ENCODE measurements around the gene FST. TPM values are rescaled to one million over a fixed set of nuclear protein-coding genes. Genes with fewer than 3 reads are reported as not detected.

FST gene
- total and polyA plus RNA-seq, 2 experiments from 2014 or later: 56.0 to 87.0 TPM

- WGBS, 2 experiments (ENCODE audit: low coverage in 1 of 2, low lambda C conversion rate in 2 of 2, missing lambda C conversion rate in 2 of 2): 0 to 2% methylated on average over 33 to 36 of the region's 36 CpGs
- Histone ChIP-seq H3F3A (ENCODE audit: insufficient read depth) (peaks cover 30% of the 10 kb centered on the region; the same call in 1 of the 2 replicates), H3K27ac (peak overlapping the region; percentile 83), H2AFZ (peak overlapping the region; percentile 95), H3K9me3 (ENCODE audit: low read depth) (no peaks in the 10 kb centered on the region), H4K20me1 (ENCODE audit: insufficient read depth) (no peaks in the 10 kb centered on the region), H3K4me3 (peak overlapping the region; percentile 95), H3K4me1 (ENCODE audit: insufficient read depth) (peaks cover 20% of the 10 kb centered on the region), H3K4me2 (ENCODE audit: unreplicated experiment) (peak overlapping the region; percentile 100), H3K36me3 (ENCODE audit: low read depth) (peaks cover 32% of the 10 kb centered on the region), H3K79me2 (ENCODE audit: insufficient read depth) (peaks cover 35% of the 10 kb centered on the region), H3K27me3 (replicated peaks; ENCODE audit: insufficient read depth) (no peaks in the 10 kb centered on the region), H3K9ac (peak overlapping the region; percentile 93), H3K9me2 (ENCODE audit: insufficient read depth) (no peaks in the 10 kb centered on the region)
- TF ChIP-seq EZH2 (IDR thresholded peaks at IDR 0.05; ENCODE audit: insufficient read depth, poor library complexity, severe bottlenecking) (no peak), EZH2phosphoT487 (IDR thresholded peaks at IDR 0.05; ENCODE audit: insufficient read depth, low read depth) (no peak)
- DNase-seq: peak; percentile 94
- in situ Hi-C loops (cut with MboI): no loop called here
Measured at GRCh38 chr5:53481887-53482716, 1.7 kb downstream of the FST start.

- no peaks in the 10 kb centered on the region for H3K27me3 ChIP-seq (replicated peaks; ENCODE audit: insufficient read depth)
- TF ChIP-seq EZH2phosphoT487 (IDR thresholded peaks at IDR 0.05; ENCODE audit: insufficient read depth, low read depth) (no peak), EZH2 (IDR thresholded peaks at IDR 0.05; ENCODE audit: insufficient read depth, poor library complexity, severe bottlenecking) (no peak)
- H3K4me3 ChIP-seq: peak overlapping the region; percentile 95
- H2AFZ ChIP-seq: peak overlapping the region; percentile 95
- H3K9ac ChIP-seq: peak overlapping the region; percentile 93
- peaks cover 35% of the 10 kb centered on the region for H3K79me2 ChIP-seq (ENCODE audit: insufficient read depth)
- peak overlapping the region; percentile 100 for H3K4me2 ChIP-seq (ENCODE audit: unreplicated experiment)
- H3K9me2 ChIP-seq (ENCODE audit: insufficient read depth): no peaks in the 10 kb centered on the region
- in situ Hi-C loops (cut with MboI): no loop called here
- 45 to 57% methylated on average over 28 to 35 of the region's 35 CpGs for WGBS, 2 experiments (ENCODE audit: low coverage in 1 of 2, low lambda C conversion rate in 2 of 2, missing lambda C conversion rate in 2 of 2)
- H3K4me1 ChIP-seq (ENCODE audit: insufficient read depth): peaks cover 23% of the 10 kb centered on the region
- H3K36me3 ChIP-seq (ENCODE audit: low read depth): peaks cover 32% of the 10 kb centered on the region
- peak; percentile 51 for DNase-seq
- H3K27ac ChIP-seq: peak overlapping the region; percentile 83; the same call in 1 of the 2 replicates
- H3K9me3 ChIP-seq (ENCODE audit: low read depth): no peaks in the 10 kb centered on the region
- H3F3A ChIP-seq (ENCODE audit: insufficient read depth): peaks cover 30% of the 10 kb centered on the region; the same call in 1 of the 2 replicates
- no peaks in the 10 kb centered on the region for H4K20me1 ChIP-seq (ENCODE audit: insufficient read depth)
Measured at GRCh38 chr5:53482717-53483638, 2.5 kb downstream of the FST start.

- H3K9me3 ChIP-seq (ENCODE audit: low read depth): no peaks in the 10 kb centered on the region
- no peaks in the 10 kb centered on the region for H3K9me2 ChIP-seq (ENCODE audit: insufficient read depth)
- in situ Hi-C loops (cut with MboI): no loop called here
- peaks cover 18% of the 10 kb centered on the region for H3K79me2 ChIP-seq (ENCODE audit: insufficient read depth)
- 93 to 100% methylated on average over 1 of the region's 1 CpG for WGBS, 2 experiments (ENCODE audit: low coverage in 1 of 2, low lambda C conversion rate in 2 of 2, missing lambda C conversion rate in 2 of 2)
- H4K20me1 ChIP-seq (ENCODE audit: insufficient read depth): no peaks in the 10 kb centered on the region
- no peak for TF ChIP-seq EZH2phosphoT487 (IDR thresholded peaks at IDR 0.05; ENCODE audit: insufficient read depth, low read depth)
- no peak for TF ChIP-seq EZH2 (IDR thresholded peaks at IDR 0.05; ENCODE audit: insufficient read depth, poor library complexity, severe bottlenecking)
- H3F3A ChIP-seq (ENCODE audit: insufficient read depth): peaks cover 29% of the 10 kb centered on the region; the same call in 1 of the 2 replicates
- H2AFZ ChIP-seq: no peak overlapping the region
- H3K36me3 ChIP-seq (ENCODE audit: low read depth): peaks cover 32% of the 10 kb centered on the region
- H3K27me3 ChIP-seq (replicated peaks; ENCODE audit: insufficient read depth): no peaks in the 10 kb centered on the region
- peak overlapping the region; percentile 23 for H3K4me2 ChIP-seq (ENCODE audit: unreplicated experiment)
- peaks cover 52% of the 10 kb centered on the region for H3K4me1 ChIP-seq (ENCODE audit: insufficient read depth)
- no peak overlapping the region for H3K27ac ChIP-seq
- no peak for DNase-seq
- H3K9ac ChIP-seq: no peak overlapping the region
- H3K4me3 ChIP-seq: no peak overlapping the region
Measured at GRCh38 chr5:53487436-53487835, 7.0 kb downstream of the FST start.

- 53 to 54% methylated on average over 8 of the region's 8 CpGs for WGBS, 2 experiments (ENCODE audit: low coverage in 1 of 2, low lambda C conversion rate in 2 of 2, missing lambda C conversion rate in 2 of 2)
Measured at GRCh38 chr5:53488195-53488722, 7.8 kb downstream of the FST start.

More at GRCh38 chr5:53488195-53488722, 7.8 kb downstream of the FST start:
- no peaks in the 10 kb centered on the region for H4K20me1 ChIP-seq (ENCODE audit: insufficient read depth)
- H3K4me1 ChIP-seq (ENCODE audit: insufficient read depth): peaks cover 46% of the 10 kb centered on the region
- H3K4me3 ChIP-seq: no peak overlapping the region
- H3K9me3 ChIP-seq (ENCODE audit: low read depth): no peaks in the 10 kb centered on the region
- H3K9me2 ChIP-seq (ENCODE audit: insufficient read depth): no peaks in the 10 kb centered on the region
- 0 out of 2 replicates have a peak overlapping the region, but pooled peaks have one; percentile 16 for H2AFZ ChIP-seq
- H3K79me2 ChIP-seq (ENCODE audit: insufficient read depth): peaks cover 9% of the 10 kb centered on the region; the same call in 1 of the 2 replicates
- H3K27me3 ChIP-seq (replicated peaks; ENCODE audit: insufficient read depth): no peaks in the 10 kb centered on the region
- no peak for TF ChIP-seq EZH2phosphoT487 (IDR thresholded peaks at IDR 0.05; ENCODE audit: insufficient read depth, low read depth)
- no peak for TF ChIP-seq EZH2 (IDR thresholded peaks at IDR 0.05; ENCODE audit: insufficient read depth, poor library complexity, severe bottlenecking)
- H3F3A ChIP-seq (ENCODE audit: insufficient read depth): peaks cover 29% of the 10 kb centered on the region; the same call in 1 of the 2 replicates
- in situ Hi-C loops (cut with MboI): no loop called here
- no peak overlapping the region for H3K4me2 ChIP-seq (ENCODE audit: unreplicated experiment)
- H3K9ac ChIP-seq: no peak overlapping the region
- peaks cover 32% of the 10 kb centered on the region for H3K36me3 ChIP-seq (ENCODE audit: low read depth)
- DNase-seq: no peak
- no peak overlapping the region for H3K27ac ChIP-seq
